Testis (tissue), 3 donors: Measurements from ENCODE around the gene GSK3A. TPM values are rescaled to one million over a fixed set of nuclear protein-coding genes. Genes with fewer than 3 reads are reported as not detected.

Source experiments
- DNase-seq: peaks from one replicate; pipeline ENCODE4 v3.0.0-alpha.2; 2019
- H3K27ac ChIP-seq, 2 donors: fragments of 200-600 bp; sonication (generic); one replicate each; pipeline ENCODE4 v1.5.1; 2019
- H3K27me3 ChIP-seq: fragments of 200-600 bp; sonication (generic); one replicate; pipeline ENCODE4 v1.5.1; 2019
- H3K36me3 ChIP-seq: fragments of 200-600 bp; sonication (generic); one replicate; pipeline ENCODE4 v1.5.1; 2017; ENCODE audit warnings: low read depth; ENCODE audit errors: missing control alignments
- H3K4me1 ChIP-seq: fragments of 200-600 bp; sonication (generic); one replicate; pipeline ENCODE4 v1.5.1; 2019
- H3K4me3 ChIP-seq, 2 donors: fragments of 200-600 bp; sonication (generic); one replicate each; pipeline ENCODE4 v1.5.1; 2017 to 2019
- H3K9me3 ChIP-seq: fragments of 200-600 bp; sonication (generic); one replicate; pipeline ENCODE4 v1.5.1; 2017
- CTCF ChIP-seq, 3 experiments: fragments of 450-650 bp in 2 of 3; fragments of 200-600 bp in 1 of 3; sonication (generic) in 1 of 3; IDR thresholded peaks; one replicate each; pipeline ENCODE4 v1.5.1; 2016 to 2019; ENCODE audit warnings: antibody characterized with exemption in 3 of 3, mild to moderate bottlenecking in 2 of 3, moderate library complexity in 1 of 3
- POLR2A ChIP-seq: fragments of 450-650 bp; IDR thresholded peaks from one replicate; pipeline ENCODE4 v1.6.1; 2017; ENCODE audit warnings: antibody characterized with exemption, mild to moderate bottlenecking, moderate library complexity
- WGBS, 2 donors: methylation state at CpG; one replicate each; pipeline ENCODE4 v1.1.5; 2018; 5-methylcytosine and 5-hydroxymethylcytosine counted together
- intact Hi-C: fragments of 100-400 bp; cut with DNase I; formaldehyde crosslinking; loops from one replicate; pipeline ENCODE4 v1.15.1; 2023; ENCODE audit warnings: low total_unique reads
- polyA plus RNA-seq: library from polyadenylated mRNA; stranded (reverse); fragments of 350-450 nt; fragmentation: Illumina TruSeq; extraction: RNeasy Lipid Tissue Mini Kit (QIAGEN cat#74804); gene quantifications from one replicate; pipeline ENCODE4 v1.2.3, GENCODE V29; 2014; ENCODE audit warnings: low read depth, low replicate concordance; ENCODE audit not compliant: insufficient read depth
- total RNA-seq, 2 donors: library from RNA; depleted of rRNA; stranded (reverse); fragments of >200 nt; gene quantifications; one replicate each; pipeline ENCODE4 v1.2.3, GENCODE V29; 2016

Gene GSK3A
- total and polyA plus RNA-seq, 3 donors from 2014 or later: 54.3 to 98.1 (median 64.3) TPM

GRCh38 chr19:42219812-42220750 is 22.3 kb downstream of the GSK3A start, which contains the start of gene ZNF526:
TSS of gene ZNF526 (plus strand) at chr19:42220312. CDS start at chr19:42224404, 4,092 bp downstream.
- TF ChIP-seq CTCF (IDR thresholded peaks at IDR 0.05) (no peak), POLR2A (peak; percentile 49)
- H3K36me3 ChIP-seq: no peaks in the 10 kb centered on the region
- no peaks in the 10 kb centered on the region for H3K9me3 ChIP-seq
- no peaks in the 10 kb centered on the region for H3K27me3 ChIP-seq
- 1% methylated on average over 39 to 53 of the region's 53 CpGs for WGBS, 2 donors
- peaks cover 31% of the 10 kb centered on the region for H3K4me1 ChIP-seq
- peak; percentile 98 for DNase-seq
- H3K27ac ChIP-seq: peak within 1 kb of the TSS; percentile 75 to 85
- intact Hi-C loops: no loop called here
- H3K4me3 ChIP-seq: peak within 1 kb of the TSS; percentile 71 to 81

GRCh38 chr19:42217520-42218437 is 24.6 kb downstream of the GSK3A start, which contains the start of gene DEDD2:
TSS of gene DEDD2 (minus strand) at chr19:42217677. CDS start at chr19:42217007, 670 bp downstream.
- 10 to 24% methylated on average over 28 to 57 of the region's 57 CpGs for WGBS, 2 donors
- H3K4me3 ChIP-seq: peak within 1 kb of the TSS; percentile 74 to 92
- no peaks in the 10 kb centered on the region for H3K9me3 ChIP-seq
- peak within 1 kb of the TSS; percentile 90 to 97 for H3K27ac ChIP-seq
- intact Hi-C loops: no loop called here
- peak; percentile 96 for DNase-seq
- H3K27me3 ChIP-seq: no peaks in the 10 kb centered on the region
- TF ChIP-seq CTCF (IDR thresholded peaks at IDR 0.05) (peak in 1 of 3 experiments; percentile 39), POLR2A (peak; percentile 59)
- H3K4me1 ChIP-seq: peaks cover 31% of the 10 kb centered on the region
- no peaks in the 10 kb centered on the region for H3K36me3 ChIP-seq

- DNase-seq: peak; percentile 56
- TF ChIP-seq POLR2A: no peak
- TF ChIP-seq CTCF (IDR thresholded peaks at IDR 0.05): no peak
- Histone ChIP-seq H3K4me1 (peaks cover 31% of the 10 kb centered on the region), H3K27me3 (no peaks in the 10 kb centered on the region), H3K36me3 (no peaks in the 10 kb centered on the region), H3K4me3 (peak overlapping the region; percentile 74 to 92), H3K27ac (peak overlapping the region; percentile 90 to 97), H3K9me3 (no peaks in the 10 kb centered on the region)
- 1 to 2% methylated on average over 20 to 68 of the region's 79 CpGs for WGBS, 2 donors
- intact Hi-C loops: no loop called here
These were observed 25.5 kb downstream of the GSK3A start for GRCh38 chr19:42216653-42217519.

- no peak overlapping the region for H3K4me3 ChIP-seq
- no peaks in the 10 kb centered on the region for H3K27me3 ChIP-seq
- WGBS, 2 donors: 62 to 79% methylated on average over 6 to 11 of the region's 11 CpGs
- H3K4me1 ChIP-seq: peaks cover 20% of the 10 kb centered on the region
- intact Hi-C loops: no loop called here
- no peak for TF ChIP-seq POLR2A
- no peak for TF ChIP-seq CTCF (IDR thresholded peaks at IDR 0.05)
- no peaks in the 10 kb centered on the region for H3K9me3 ChIP-seq
- DNase-seq: no peak
- no peaks in the 10 kb centered on the region for H3K36me3 ChIP-seq
- no peak overlapping the region for H3K27ac ChIP-seq
These were observed 27.5 kb downstream of the GSK3A start for GRCh38 chr19:42214810-42215485.
